B cell (primary cell): Measurements from ENCODE around the gene HTR3A. TPM values are rescaled to one million over a fixed set of nuclear protein-coding genes. Genes with fewer than 3 reads are reported as not detected.

Source experiments
- ATAC-seq: fragments of 200-7000 bp; cut with Tn5 transposase; one replicate; pipeline ENCODE4 v1.10.0; 2021; ENCODE audit warnings: low read depth, mild to moderate bottlenecking, moderate number of reproducible peaks, moderate library complexity
- CTCF ChIA-PET: fragments of 350-600 bp; sonication (Branson Sonifier 250); formaldehyde crosslinking; loops from one replicate; lab custom pipeline; 2021; ENCODE audit warnings: antibody characterized with exemption, inconsistent platforms; lab: Charles Lee
- POLR2A ChIA-PET: fragments of 350-600 bp; sonication (Branson Sonifier 250); formaldehyde crosslinking; loops from one replicate; lab custom pipeline; 2021; ENCODE audit warnings: antibody characterized with exemption; lab: Charles Lee
- DNase-seq: peaks from one replicate; pipeline ENCODE4 v3.0.0; 2013
- H2AFZ ChIP-seq: 2 replicates; pipeline ENCODE4 v1.6.1; 2012; ENCODE audit warnings: mild to moderate bottlenecking, low read depth, low read length; ENCODE audit not compliant: insufficient read depth, poor library complexity, severe bottlenecking
- H3K27ac ChIP-seq, 2 donors: 1 replicate in 1 of 2; 2 replicates in 1 of 2; pipeline ENCODE4 v1.5.1; 2012 to 2013; ENCODE audit warnings: low read length in 2 of 2, mild to moderate bottlenecking in 2 of 2, moderate library complexity in 1 of 2
- H3K27me3 ChIP-seq, 4 experiments: fragments of 200-600 bp in 1 of 4; sonication (generic) in 1 of 4; replicated peaks in 1 of 4; 1 replicate in 2 of 4; 2 replicates in 2 of 4; pipeline versions ENCODE4 v1.6.1 to v1.7.0; 2013 to 2016; ENCODE audit warnings: low read length in 3 of 4, mild to moderate bottlenecking in 2 of 4, mixed read lengths in 1 of 4, moderate library complexity in 1 of 4; ENCODE audit not compliant: insufficient read depth in 4 of 4, control insufficient read depth in 3 of 4; ENCODE audit errors: control extremely low read depth in 1 of 4
- H3K36me3 ChIP-seq, 2 experiments: replicated peaks in 1 of 2; 1 replicate in 1 of 2; 2 replicates in 1 of 2; pipeline versions ENCODE4 v1.6.1 to v1.7.1; 2013; ENCODE audit warnings: low read length in 1 of 2; ENCODE audit not compliant: insufficient read depth in 2 of 2, control insufficient read depth in 1 of 2; ENCODE audit errors: control extremely low read depth in 1 of 2, extremely low read depth in 1 of 2
- H3K4me1 ChIP-seq, 2 donors: fragments of 200-600 bp in 1 of 2; sonication (generic) in 1 of 2; 1 replicate in 1 of 2; 2 replicates in 1 of 2; pipeline versions ENCODE4 v1.5.1 to v1.6.1; 2013 to 2017; ENCODE audit warnings: low read length in 2 of 2; ENCODE audit not compliant: control insufficient read depth in 2 of 2, insufficient read depth in 2 of 2
- H3K4me2 ChIP-seq: replicated peaks from 2 replicates; pipeline ENCODE3; 2012; ENCODE audit warnings: mild to moderate bottlenecking, low read depth, low read length; ENCODE audit not compliant: poor library complexity, severe bottlenecking
- H3K4me3 ChIP-seq, 5 experiments: fragments of 200-600 bp in 1 of 5; sonication (generic) in 1 of 5; 1 replicate in 3 of 5; 2 replicates in 2 of 5; pipeline versions ENCODE4 v1.5.1 to v1.7.0; 2011 to 2016; ENCODE audit warnings: low read length in 4 of 5, mild to moderate bottlenecking in 4 of 5, low read depth in 2 of 5, control low read depth in 1 of 5, moderate library complexity in 1 of 5; ENCODE audit not compliant: insufficient read depth in 1 of 5; ENCODE audit errors: control extremely low read depth in 1 of 5, extremely low read depth in 1 of 5
- H3K79me2 ChIP-seq: fragments of 200-600 bp; sonication (generic); one replicate; pipeline ENCODE4 v1.6.0; 2016; ENCODE audit warnings: low read length; ENCODE audit not compliant: control insufficient read depth, insufficient read depth
- H3K9ac ChIP-seq: fragments of 200-600 bp; sonication (generic); 2 replicates; pipeline ENCODE4 v1.6.1; 2017; ENCODE audit warnings: mild to moderate bottlenecking, low read length, moderate library complexity
- H3K9me3 ChIP-seq, 3 donors: one replicate each; pipeline versions ENCODE4 v1.6.1 to v1.7.1; 2013; ENCODE audit warnings: low read length in 2 of 3; ENCODE audit not compliant: control insufficient read depth in 2 of 3, insufficient read depth in 1 of 3; ENCODE audit errors: control extremely low read depth in 1 of 3
- H4K20me1 ChIP-seq: 2 replicates; pipeline ENCODE4 v1.6.0; 2012; ENCODE audit warnings: mild to moderate bottlenecking, low read length; ENCODE audit not compliant: insufficient read depth, control insufficient read depth, poor library complexity, severe bottlenecking
- H3K27ac Mint-ChIP-seq: one replicate; pipeline ENCODE4 v1.8.0; 2021; ENCODE audit warnings: mixed read lengths
- H3K27me3 Mint-ChIP-seq: one replicate; pipeline ENCODE4 v1.8.0; 2021; ENCODE audit warnings: mixed read lengths
- H3K4me1 Mint-ChIP-seq: one replicate; pipeline ENCODE4 v1.8.0; 2021; ENCODE audit warnings: mixed read lengths
- H3K4me3 Mint-ChIP-seq: one replicate; pipeline ENCODE4 v1.8.0; 2021; ENCODE audit warnings: mixed read lengths
- H3K9me3 Mint-ChIP-seq: one replicate; pipeline ENCODE4 v1.8.0; 2022; ENCODE audit warnings: mixed read lengths; ENCODE audit not compliant: insufficient read depth
- EZH2 ChIP-seq: IDR thresholded peaks from 2 replicates; pipeline ENCODE4 v1.6.1; 2012; ENCODE audit warnings: borderline replicate concordance, low read depth, mild to moderate bottlenecking, moderate library complexity, low read length; ENCODE audit not compliant: insufficient read depth, poor library complexity, severe bottlenecking
- WGBS: methylation state at CpG from one replicate; pipeline ENCODE4 v1.1.5; 2013; ENCODE audit warnings: missing lambda C conversion rate; ENCODE audit not compliant: insufficient coverage; 5-methylcytosine and 5-hydroxymethylcytosine counted together
- intact Hi-C: fragments of 100-400 bp; cut with micrococcal nuclease; formaldehyde crosslinking; loops from one replicate; pipeline ENCODE4 v1.10.0; 2022
- polyA plus RNA-seq: library from polyadenylated mRNA; depleted of rRNA; stranded (reverse); fragments of >200 nt; gene quantifications from 2 replicates; pipeline ENCODE4 v1.2.3, GENCODE V29; 2012
- total RNA-seq, 2 donors: library from RNA; stranded (reverse); fragments of 120-200 nt in 1 of 2; gene quantifications; 1 replicate in 1 of 2; 2 replicates in 1 of 2; pipeline versions ENCODE4 v1.2.3 to v1.2.4, GENCODE V29; 2013 to 2022
- TF ChIP-seq, protein P1 (sequence below): fragments of 200-600 bp; IDR thresholded peaks from one replicate; pipeline ENCODE4 v1.8.0; 2022; ENCODE audit warnings: antibody characterized with exemption, mild to moderate bottlenecking

Gene HTR3A
- total and polyA plus RNA-seq, 2 donors (not counting 1 experiment from before 2014, with no cell fraction given): 8.1 to 16.1 TPM

DNA sequence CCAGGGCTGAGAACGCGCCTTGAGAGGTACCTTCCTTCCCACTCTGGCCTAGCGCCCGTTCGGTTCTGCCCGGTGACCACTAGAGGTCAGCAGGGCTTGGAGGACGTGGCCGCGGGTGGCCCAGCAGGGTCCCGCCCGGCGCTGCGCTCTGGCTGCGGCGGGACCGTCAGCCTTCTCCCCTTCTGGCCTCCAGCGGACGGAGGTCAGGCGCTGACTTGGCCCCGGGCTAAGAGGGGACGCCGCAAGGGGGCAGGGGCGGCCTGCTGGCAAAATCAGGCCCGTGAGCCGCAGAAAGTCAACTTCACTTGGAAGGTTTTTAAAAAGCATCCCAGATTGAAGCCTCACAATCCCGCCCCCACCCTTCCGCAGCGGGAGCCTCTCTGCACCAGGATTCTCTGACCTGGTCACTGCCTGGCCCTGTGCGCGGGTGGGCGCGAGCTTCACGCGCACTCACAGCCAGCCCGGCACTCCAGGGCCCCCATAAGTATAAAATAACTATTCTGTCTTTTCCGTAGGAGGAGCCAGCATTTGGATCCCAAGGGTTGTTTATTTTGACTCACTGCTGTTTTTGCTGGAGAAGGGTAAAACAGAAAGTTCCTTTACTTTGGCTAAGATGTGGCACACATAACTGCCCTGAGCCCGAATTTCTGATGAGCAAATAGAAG is 61.4 kb downstream of the HTR3A start:
- WGBS: 6% methylated on average over 28 of the region's 37 CpGs
- intact Hi-C loops: loop anchor here (1.0 to 5.0 kb wide), 6 partner anchors 25 to 225 kb away; no protein-coding TSS in a partner anchor
- Histone ChIP-seq H3K9ac (peak overlapping the region; percentile 30), H3K4me1 (peaks cover 0 to 12% of the 10 kb centered on the region in 2 donors), H3K79me2 (no peaks in the 10 kb centered on the region), H4K20me1 (no peaks in the 10 kb centered on the region), H2AFZ (peak overlapping the region; percentile 74), H3K4me2 (peak overlapping the region; percentile 75), H3K27me3 (peaks cover 0 to 17% (median 4%) of the 10 kb centered on the region in 4 experiments), H3K9me3 (no peaks in the 10 kb centered on the region), H3K36me3 (no peaks in the 10 kb centered on the region), H3K27ac (no peak overlapping the region), H3K4me3 (peak overlapping the region in 3 of 5 experiments; percentile 18 to 48 (median 22))
- peaks cover 28% of the 10 kb centered on the region for H3K27me3 Mint-ChIP-seq
- H3K27ac Mint-ChIP-seq: no peak overlapping the region
- H3K4me3 Mint-ChIP-seq: no peak overlapping the region
- no peaks in the 10 kb centered on the region for H3K9me3 Mint-ChIP-seq
- ChIA-PET POLR2A (no interaction called here), CTCF (interaction anchor here (0.6 to 15.6 kb wide), 19 partner anchors 12 to 231 kb away, joined by 3 to 391 read pairs (median 4); no protein-coding TSS in a partner anchor)
- ATAC-seq (peak; percentile 93), DNase-seq (peak; percentile 72)
- H3K4me1 Mint-ChIP-seq: peaks cover 7% of the 10 kb centered on the region
- TF ChIP-seq, protein P1, sequence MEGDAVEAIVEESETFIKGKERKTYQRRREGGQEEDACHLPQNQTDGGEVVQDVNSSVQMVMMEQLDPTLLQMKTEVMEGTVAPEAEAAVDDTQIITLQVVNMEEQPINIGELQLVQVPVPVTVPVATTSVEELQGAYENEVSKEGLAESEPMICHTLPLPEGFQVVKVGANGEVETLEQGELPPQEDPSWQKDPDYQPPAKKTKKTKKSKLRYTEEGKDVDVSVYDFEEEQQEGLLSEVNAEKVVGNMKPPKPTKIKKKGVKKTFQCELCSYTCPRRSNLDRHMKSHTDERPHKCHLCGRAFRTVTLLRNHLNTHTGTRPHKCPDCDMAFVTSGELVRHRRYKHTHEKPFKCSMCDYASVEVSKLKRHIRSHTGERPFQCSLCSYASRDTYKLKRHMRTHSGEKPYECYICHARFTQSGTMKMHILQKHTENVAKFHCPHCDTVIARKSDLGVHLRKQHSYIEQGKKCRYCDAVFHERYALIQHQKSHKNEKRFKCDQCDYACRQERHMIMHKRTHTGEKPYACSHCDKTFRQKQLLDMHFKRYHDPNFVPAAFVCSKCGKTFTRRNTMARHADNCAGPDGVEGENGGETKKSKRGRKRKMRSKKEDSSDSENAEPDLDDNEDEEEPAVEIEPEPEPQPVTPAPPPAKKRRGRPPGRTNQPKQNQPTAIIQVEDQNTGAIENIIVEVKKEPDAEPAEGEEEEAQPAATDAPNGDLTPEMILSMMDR: peak; percentile 69
- TF ChIP-seq EZH2: no peak

DNA sequence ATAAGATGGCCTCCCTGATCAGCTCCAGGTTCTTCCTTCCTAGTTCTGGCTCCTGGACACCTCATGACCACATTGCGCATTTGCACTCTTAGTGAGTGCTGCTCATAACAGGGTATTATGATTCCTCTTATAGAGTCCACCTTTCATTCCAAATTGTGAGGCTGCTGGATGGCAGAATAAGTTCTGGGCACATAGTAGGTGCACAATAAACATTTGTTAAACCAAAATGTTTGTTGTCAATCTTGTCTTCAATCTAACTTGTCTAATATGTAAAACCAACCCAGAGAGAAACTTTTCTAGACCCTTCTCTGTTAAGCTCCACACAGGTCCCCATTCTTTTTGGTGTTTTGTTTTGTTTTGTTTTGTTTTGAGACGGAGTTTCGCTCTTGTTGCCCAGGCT is 62.0 kb downstream of the HTR3A start:
- H3K9ac ChIP-seq: no peak overlapping the region
- ChIA-PET POLR2A (no interaction called here), CTCF (interaction anchor here (1.0 to 15.6 kb wide), 9 partner anchors 60 to 231 kb away, joined by 3 to 391 read pairs (median 4); no protein-coding TSS in a partner anchor)
- H3K4me3 ChIP-seq: no peak overlapping the region
- H3K27me3 Mint-ChIP-seq: peaks cover 28% of the 10 kb centered on the region
- TF ChIP-seq EZH2: no peak
- TF ChIP-seq, protein P1: no peak
- intact Hi-C loops: loop anchor here (1.0 to 5.0 kb wide), 6 partner anchors 24 to 224 kb away; no protein-coding TSS in a partner anchor
- H3K9me3 ChIP-seq: no peaks in the 10 kb centered on the region
- no peaks in the 10 kb centered on the region for H4K20me1 ChIP-seq
- H3K27me3 ChIP-seq: peaks cover 0 to 17% (median 4%) of the 10 kb centered on the region in 4 experiments
- H2AFZ ChIP-seq: no peak overlapping the region
- ATAC-seq: no peak
- no peak for DNase-seq
- peaks cover 7% of the 10 kb centered on the region for H3K4me1 Mint-ChIP-seq
- H3K4me1 ChIP-seq: peaks cover 0 to 12% of the 10 kb centered on the region in 2 donors
- no peak overlapping the region for H3K27ac ChIP-seq
- H3K27ac Mint-ChIP-seq: no peak overlapping the region
- no peak overlapping the region for H3K4me2 ChIP-seq
- no peaks in the 10 kb centered on the region for H3K79me2 ChIP-seq
- WGBS: no CpG with 5 or more reads among the region's 3 CpGs
- no peaks in the 10 kb centered on the region for H3K9me3 Mint-ChIP-seq
- H3K36me3 ChIP-seq: no peaks in the 10 kb centered on the region
- no peak overlapping the region for H3K4me3 Mint-ChIP-seq
